Measurements from ENCODE around the gene DCAF8L2. TPM values are rescaled to one million over a fixed set of nuclear protein-coding genes. Genes with fewer than 3 reads are reported as not detected.
"Not testable (repeated sequence)": the region's sequence is repeated elsewhere in the genome, so short reads cannot be mapped to it uniquely, and the experiment has no call there.

DCAF8L2 gene
- total RNA-seq (2022) (not detected in 2 replicates), Bru-seq, nascent RNA (percentile 1 among the genes with signal in this experiment), BruChase-seq, experiment 1, labeled RNA remaining after a 6-hour chase (not detected), BruChase-seq, experiment 2, labeled RNA remaining after a 2-hour chase (percentile 1 among the genes with signal in this experiment)
- long read RNA-seq, result 0 reads

DNA sequence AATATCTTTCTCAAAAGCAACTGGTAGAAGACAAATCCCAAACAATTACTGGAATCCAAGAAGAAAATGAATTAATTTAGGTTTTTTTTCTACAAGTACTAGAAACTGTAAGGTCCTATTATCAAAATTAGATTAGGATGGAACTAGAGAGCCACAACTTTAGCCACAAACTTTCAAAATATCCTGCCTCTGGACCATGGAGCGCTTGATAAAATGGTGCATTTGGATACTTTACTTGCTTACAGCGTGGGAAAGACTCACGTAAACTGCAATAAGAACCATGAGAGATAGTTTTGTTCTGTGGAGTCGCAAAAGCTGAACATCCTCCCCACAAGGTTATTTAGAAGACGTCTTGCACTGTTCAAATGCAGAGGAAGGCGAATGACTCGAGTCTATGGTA is at the start of gene DCAF8L2:
Gene DCAF8L2, plus strand, starts transcription at position 301 of the 400 bp plus-strand sequence. CDS start 156,552 bp downstream, outside the sequence.
- Mint-ChIP-seq H3K9me3 (ENCODE audit: low read depth, unreplicated experiment) (peaks cover 2% of the 10 kb centered on the region), H3K27me3 (ENCODE audit: unreplicated experiment) (no peaks in the 10 kb centered on the region), H3K4me1 (ENCODE audit: low read depth, unreplicated experiment) (peaks cover 26% of the 10 kb centered on the region), H3K27ac (ENCODE audit: unreplicated experiment) (peak within 1 kb of the TSS; percentile 8), H3K36me3 (ENCODE audit: insufficient read depth, unreplicated experiment) (no peaks in the 10 kb centered on the region), H3K4me3 (ENCODE audit: low read depth, unreplicated experiment) (no peak within 1 kb of the TSS)
- no peak for DNase-seq
- TF ChIP-seq, protein P1, sequence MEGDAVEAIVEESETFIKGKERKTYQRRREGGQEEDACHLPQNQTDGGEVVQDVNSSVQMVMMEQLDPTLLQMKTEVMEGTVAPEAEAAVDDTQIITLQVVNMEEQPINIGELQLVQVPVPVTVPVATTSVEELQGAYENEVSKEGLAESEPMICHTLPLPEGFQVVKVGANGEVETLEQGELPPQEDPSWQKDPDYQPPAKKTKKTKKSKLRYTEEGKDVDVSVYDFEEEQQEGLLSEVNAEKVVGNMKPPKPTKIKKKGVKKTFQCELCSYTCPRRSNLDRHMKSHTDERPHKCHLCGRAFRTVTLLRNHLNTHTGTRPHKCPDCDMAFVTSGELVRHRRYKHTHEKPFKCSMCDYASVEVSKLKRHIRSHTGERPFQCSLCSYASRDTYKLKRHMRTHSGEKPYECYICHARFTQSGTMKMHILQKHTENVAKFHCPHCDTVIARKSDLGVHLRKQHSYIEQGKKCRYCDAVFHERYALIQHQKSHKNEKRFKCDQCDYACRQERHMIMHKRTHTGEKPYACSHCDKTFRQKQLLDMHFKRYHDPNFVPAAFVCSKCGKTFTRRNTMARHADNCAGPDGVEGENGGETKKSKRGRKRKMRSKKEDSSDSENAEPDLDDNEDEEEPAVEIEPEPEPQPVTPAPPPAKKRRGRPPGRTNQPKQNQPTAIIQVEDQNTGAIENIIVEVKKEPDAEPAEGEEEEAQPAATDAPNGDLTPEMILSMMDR (IDR thresholded peaks at IDR 0.05; ENCODE audit: unreplicated experiment), result no peak
- CTCF ChIA-PET, result no interaction called here
- no TSS peak for BruUV-seq (replicated peaks)
- intact Hi-C loops (cut with micrococcal nuclease; ENCODE audit: unreplicated experiment), result no loop called here

GRCh38 chrX:27541161-27541560 is 49.0 kb upstream of the DCAF8L2 start:
- intact Hi-C loops (cut with micrococcal nuclease; ENCODE audit: unreplicated experiment); H3K9me3 Mint-ChIP-seq (ENCODE audit: low read depth, unreplicated experiment); H3K4me3 Mint-ChIP-seq (ENCODE audit: low read depth, unreplicated experiment); H3K4me1 Mint-ChIP-seq (ENCODE audit: low read depth, unreplicated experiment); BruUV-seq (replicated peaks); H3K36me3 Mint-ChIP-seq (ENCODE audit: insufficient read depth, unreplicated experiment); DNase-seq; H3K27ac Mint-ChIP-seq (ENCODE audit: unreplicated experiment); H3K27me3 Mint-ChIP-seq (ENCODE audit: unreplicated experiment); CTCF ChIA-PET: not testable (repeated sequence)

GRCh38 chrX:27548624-27549023 is 41.5 kb upstream of the DCAF8L2 start:
- TF ChIP-seq, protein P1 (IDR thresholded peaks at IDR 0.05; ENCODE audit: unreplicated experiment), result no peak
- Mint-ChIP-seq H3K4me1 (ENCODE audit: low read depth, unreplicated experiment) (peaks cover 10% of the 10 kb centered on the region), H3K36me3 (ENCODE audit: insufficient read depth, unreplicated experiment) (no peaks in the 10 kb centered on the region), H3K9me3 (ENCODE audit: low read depth, unreplicated experiment) (peaks cover 5% of the 10 kb centered on the region), H3K4me3 (ENCODE audit: low read depth, unreplicated experiment) (no peak overlapping the region), H3K27ac (ENCODE audit: unreplicated experiment) (peak overlapping the region; percentile 19), H3K27me3 (ENCODE audit: unreplicated experiment) (no peaks in the 10 kb centered on the region)
- CTCF ChIA-PET, result no interaction called here
- intact Hi-C loops (cut with micrococcal nuclease; ENCODE audit: unreplicated experiment), result no loop called here
- no TSS peak for BruUV-seq (replicated peaks)
- DNase-seq, result no peak

DNA sequence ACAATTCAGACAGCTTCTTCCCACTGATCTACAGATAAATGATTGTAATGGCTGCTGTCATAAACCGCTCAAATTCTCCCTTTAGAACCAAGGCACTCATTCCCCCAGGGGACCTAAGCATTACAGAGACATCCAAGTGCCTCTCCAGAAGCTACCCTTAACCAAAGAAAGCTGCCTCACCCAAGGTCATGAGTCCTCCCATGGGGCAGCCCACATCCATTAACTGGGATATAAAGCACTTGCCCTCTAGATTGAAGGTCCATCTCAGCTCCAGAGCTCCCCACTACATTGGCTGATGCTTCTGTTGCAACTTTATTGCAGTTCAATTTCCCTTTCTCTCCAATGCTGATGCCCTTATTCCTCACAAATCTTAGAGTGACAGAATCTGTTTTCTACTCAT is 40.5 kb upstream of the DCAF8L2 start:
- Mint-ChIP-seq H3K9me3 (ENCODE audit: low read depth, unreplicated experiment) (peaks cover 5% of the 10 kb centered on the region), H3K4me1 (ENCODE audit: low read depth, unreplicated experiment) (peaks cover 10% of the 10 kb centered on the region), H3K27me3 (ENCODE audit: unreplicated experiment) (no peaks in the 10 kb centered on the region), H3K36me3 (ENCODE audit: insufficient read depth, unreplicated experiment) (no peaks in the 10 kb centered on the region), H3K27ac (ENCODE audit: unreplicated experiment) (no peak overlapping the region), H3K4me3 (ENCODE audit: low read depth, unreplicated experiment) (no peak overlapping the region)
- CTCF ChIA-PET, result no interaction called here
- DNase-seq, result no peak
- BruUV-seq (replicated peaks), result no TSS peak
- intact Hi-C loops (cut with micrococcal nuclease; ENCODE audit: unreplicated experiment), result no loop called here
- TF ChIP-seq, protein P1 (IDR thresholded peaks at IDR 0.05; ENCODE audit: unreplicated experiment), result no peak

DNA sequence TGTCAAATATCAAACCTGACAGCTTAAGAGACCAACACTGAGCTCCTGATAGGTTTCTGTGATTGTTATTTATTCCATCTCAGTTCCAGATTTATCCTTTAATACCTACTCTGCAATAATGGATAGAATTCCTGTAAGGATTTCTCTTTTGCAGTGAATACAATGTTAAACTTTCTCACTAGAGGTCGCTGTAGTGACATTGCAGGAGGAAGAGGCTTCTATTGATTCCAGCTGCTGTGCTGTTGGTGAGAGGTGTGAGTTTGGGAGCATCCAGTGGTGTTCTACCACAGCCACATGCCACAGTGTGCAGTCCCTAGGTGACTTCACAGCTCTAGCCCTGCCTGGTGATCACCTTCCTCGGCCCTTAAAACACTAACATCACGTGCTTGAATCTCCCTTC is 34.6 kb upstream of the DCAF8L2 start:
- DNase-seq, result peak; percentile 6
- BruUV-seq (replicated peaks), result no TSS peak
- CTCF ChIA-PET, result interaction anchor here (1.8 kb wide), 1 partner anchor 64 kb away, joined by 6 read pairs; no protein-coding TSS in a partner anchor
- no peaks in the 10 kb centered on the region for H3K4me1 Mint-ChIP-seq (ENCODE audit: low read depth, unreplicated experiment)
- intact Hi-C loops (cut with micrococcal nuclease; ENCODE audit: unreplicated experiment), result loop anchor here (2.0 to 5.0 kb wide), 3 partner anchors 42 to 129 kb away; no protein-coding TSS in a partner anchor
- TF ChIP-seq, protein P1 (IDR thresholded peaks at IDR 0.05; ENCODE audit: unreplicated experiment), result peak; percentile 38
- no peak overlapping the region for H3K4me3 Mint-ChIP-seq (ENCODE audit: low read depth, unreplicated experiment)
- H3K9me3 Mint-ChIP-seq (ENCODE audit: low read depth, unreplicated experiment), result no peaks in the 10 kb centered on the region
- H3K27me3 Mint-ChIP-seq (ENCODE audit: unreplicated experiment), result no peaks in the 10 kb centered on the region
- no peak overlapping the region for H3K27ac Mint-ChIP-seq (ENCODE audit: unreplicated experiment)
- no peaks in the 10 kb centered on the region for H3K36me3 Mint-ChIP-seq (ENCODE audit: insufficient read depth, unreplicated experiment)
